K562 (cell line): ENCODE measurements around the gene CDH20.

ENCODE experiments used
- ELF1 ChIP-seq: fragments of 200-800 bp; sonication (Bioruptor generic); IDR thresholded peaks from 2 replicates; pipeline ENCODE4 v1.6.1; 2016; ENCODE audit warnings: missing genetic modification characterization, missing compliant biosample characterization
- POLR2A ChIP-seq: fragments of 450-650 bp; conservative IDR thresholded peaks from 2 replicates; pipeline ENCODE4 v1.6.1; 2016
- ZNF133 ChIP-seq: fragments of 250-450 bp; sonication (Bioruptor Pico); IDR thresholded peaks from 2 replicates; pipeline ENCODE4 v1.4.0; 2020; ENCODE audit warnings: mild to moderate bottlenecking
- TF ChIP-seq, protein P1 (sequence below), 3 experiments: IDR thresholded peaks in 2 of 3; conservative IDR thresholded peaks in 1 of 3; 2 replicates each; pipeline ENCODE4 v1.5.1; 2011 to 2012; ENCODE audit warnings: low read length in 3 of 3, mild to moderate bottlenecking in 3 of 3, control low read depth in 2 of 3, improper control_type of control experiment in 1 of 3, inconsistent platforms in 1 of 3, low read depth in 1 of 3, mixed read lengths in 1 of 3, moderate library complexity in 1 of 3; ENCODE audit not compliant: insufficient read depth in 2 of 3

DNA sequence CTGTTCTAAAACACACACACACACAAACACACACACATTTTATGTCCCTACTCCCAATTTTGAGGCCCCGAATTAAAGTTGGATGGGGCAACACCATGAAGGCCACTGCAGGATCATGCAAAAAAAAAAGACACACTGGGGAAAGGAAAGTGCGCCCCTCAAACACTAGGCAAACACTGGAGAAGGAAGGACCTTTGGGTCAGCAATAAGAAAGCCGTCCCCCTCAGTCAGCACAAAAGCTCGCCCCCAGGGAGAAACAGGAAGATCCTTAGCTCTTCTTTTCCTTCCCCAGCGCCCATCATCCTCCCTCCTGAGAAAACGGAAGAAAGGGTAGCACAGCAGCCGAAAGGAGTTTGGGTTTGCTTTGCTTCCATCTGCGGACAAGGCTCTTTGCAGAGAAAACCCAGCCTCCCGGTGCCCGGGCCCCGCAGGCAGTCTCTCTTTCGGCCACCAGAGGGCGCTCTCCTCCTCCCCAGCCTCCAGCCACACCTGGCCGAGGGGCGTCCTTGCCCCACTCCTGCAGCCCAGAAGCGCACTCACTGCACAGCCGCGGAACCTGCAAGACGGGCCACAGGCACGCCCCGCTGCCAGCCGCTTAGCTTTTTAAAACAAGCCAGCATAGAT, 248.5 kb downstream of the CDH20 start:
- TF ChIP-seq ZNF133 (no peak), POLR2A (no peak), ELF1 (tag) (no peak)
- TF ChIP-seq, protein P1, sequence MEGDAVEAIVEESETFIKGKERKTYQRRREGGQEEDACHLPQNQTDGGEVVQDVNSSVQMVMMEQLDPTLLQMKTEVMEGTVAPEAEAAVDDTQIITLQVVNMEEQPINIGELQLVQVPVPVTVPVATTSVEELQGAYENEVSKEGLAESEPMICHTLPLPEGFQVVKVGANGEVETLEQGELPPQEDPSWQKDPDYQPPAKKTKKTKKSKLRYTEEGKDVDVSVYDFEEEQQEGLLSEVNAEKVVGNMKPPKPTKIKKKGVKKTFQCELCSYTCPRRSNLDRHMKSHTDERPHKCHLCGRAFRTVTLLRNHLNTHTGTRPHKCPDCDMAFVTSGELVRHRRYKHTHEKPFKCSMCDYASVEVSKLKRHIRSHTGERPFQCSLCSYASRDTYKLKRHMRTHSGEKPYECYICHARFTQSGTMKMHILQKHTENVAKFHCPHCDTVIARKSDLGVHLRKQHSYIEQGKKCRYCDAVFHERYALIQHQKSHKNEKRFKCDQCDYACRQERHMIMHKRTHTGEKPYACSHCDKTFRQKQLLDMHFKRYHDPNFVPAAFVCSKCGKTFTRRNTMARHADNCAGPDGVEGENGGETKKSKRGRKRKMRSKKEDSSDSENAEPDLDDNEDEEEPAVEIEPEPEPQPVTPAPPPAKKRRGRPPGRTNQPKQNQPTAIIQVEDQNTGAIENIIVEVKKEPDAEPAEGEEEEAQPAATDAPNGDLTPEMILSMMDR (IDR thresholded peaks at IDR 0.05 in 2 of 3, conservative IDR thresholded peaks at IDR 0.05 in 1 of 3; ENCODE audit: insufficient read depth in 2 of 3, low read depth in 1 of 3, low read length in 3 of 3): peak; percentile 62 to 76 (median 69)
